OCI-LY3 (cell line): ENCODE data around the gene LDB3.

Source experiments
- H2AFZ ChIP-seq: fragments of 200-600, 300-600 bp; shearing (Covaris generic); 2 replicates; pipeline ENCODE4 v1.6.0; 2014; ENCODE audit warnings: antibody characterized with exemption, low read depth, low read length
- H3K27ac ChIP-seq: fragments of 200-600, 300-600 bp; sonication (generic); 2 replicates; pipeline ENCODE4 v1.5.1; 2014; ENCODE audit warnings: mild to moderate bottlenecking, low read length, moderate library complexity, mixed read lengths
- H3K27me3 ChIP-seq: fragments of 200-600, 300-600 bp; sonication (generic); 2 replicates; pipeline ENCODE4 v1.6.1; 2014; ENCODE audit warnings: low read depth, low read length, mixed read lengths
- H3K36me3 ChIP-seq: fragments of 200-600, 300-600 bp; sonication (generic); replicated peaks from 2 replicates; pipeline ENCODE3; 2014; ENCODE audit warnings: low read depth, low read length, mixed read lengths
- H3K4me1 ChIP-seq: fragments of 300-600, 200-600 bp; sonication (generic); 2 replicates; pipeline ENCODE4 v1.6.1; 2014; ENCODE audit warnings: low read length, mixed read lengths
- H3K4me2 ChIP-seq: fragments of 200-600, 300-600 bp; sonication (generic); 2 replicates; pipeline ENCODE4 v1.6.1; 2014; ENCODE audit warnings: low read length, mixed read lengths
- H3K4me3 ChIP-seq: fragments of 300-600, 200-600 bp; sonication (generic); 2 replicates; pipeline ENCODE4 v1.5.1; 2014; ENCODE audit warnings: antibody characterized with exemption, mild to moderate bottlenecking, low read length, moderate library complexity
- H3K79me2 ChIP-seq: fragments of 300-600, 200-600 bp; shearing (Covaris generic); 2 replicates; pipeline ENCODE4 v1.6.1; 2014; ENCODE audit warnings: mild to moderate bottlenecking, low read length, mixed read lengths
- H3K9ac ChIP-seq: fragments of 300-600, 200-600 bp; shearing (Covaris generic); 2 replicates; pipeline ENCODE4 v1.6.0; 2014; ENCODE audit warnings: mild to moderate bottlenecking, low read length, moderate library complexity
- H3K9me3 ChIP-seq: fragments of 200-600, 300-600 bp; shearing (Covaris generic); 2 replicates; pipeline ENCODE4 v1.6.1; 2014; ENCODE audit warnings: low read length, mixed read lengths; ENCODE audit not compliant: insufficient read depth
- H4K20me1 ChIP-seq: fragments of 200-600, 300-600 bp; sonication (generic); 2 replicates; pipeline ENCODE4 v1.6.1; 2016; ENCODE audit warnings: low read length, mixed read lengths; ENCODE audit not compliant: insufficient read depth
- EZH2phosphoT487 ChIP-seq: fragments of 200-600 bp; shearing (Covaris generic); IDR thresholded peaks from 2 replicates; pipeline ENCODE4 v1.6.1; 2018; ENCODE audit warnings: antibody characterized with exemption, mixed run types, low read depth
- TF ChIP-seq, protein P1 (sequence below): fragments of 200-600, 300-600 bp; sonication (generic); IDR thresholded peaks from 2 replicates; pipeline ENCODE4 v1.5.1; 2014; ENCODE audit warnings: antibody characterized with exemption, low read length, low read depth

The LDB3 gene

DNA sequence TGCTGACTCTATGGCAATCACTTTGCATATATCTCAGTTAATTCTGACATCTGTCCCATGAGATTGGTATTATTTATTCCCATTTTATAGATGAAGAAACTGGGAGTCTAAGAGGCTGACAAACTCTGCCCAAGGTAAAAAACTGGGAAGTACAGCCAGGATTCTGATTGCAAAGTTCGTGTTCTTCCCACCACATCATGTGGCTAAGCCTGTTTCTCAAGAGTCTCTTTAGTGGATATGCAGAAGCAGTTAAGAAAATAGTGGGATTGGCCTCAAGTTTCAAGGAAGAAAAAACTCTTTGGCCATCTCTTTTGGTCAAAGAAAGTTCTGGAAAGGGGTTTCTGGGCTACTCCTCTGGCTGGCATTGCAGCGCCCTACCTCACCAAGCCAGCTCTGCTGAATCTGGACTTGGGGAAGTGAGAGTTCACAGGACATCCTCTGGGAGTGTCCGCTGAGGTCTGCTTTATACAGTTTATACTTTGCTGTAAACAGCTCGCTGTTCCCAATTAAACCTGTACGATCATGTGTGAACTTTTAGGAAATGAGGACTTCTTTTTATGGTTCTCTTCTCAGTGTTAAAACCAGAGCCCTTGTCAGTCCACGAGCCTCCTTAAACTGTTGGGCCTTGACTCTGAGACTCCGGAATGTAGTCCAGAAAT is 75.9 kb downstream of the LDB3 start:
- no peaks in the 10 kb centered on the region for H3K79me2 ChIP-seq
- H4K20me1 ChIP-seq = no peaks in the 10 kb centered on the region
- no peaks in the 10 kb centered on the region for H3K9me3 ChIP-seq
- H2AFZ ChIP-seq = no peak overlapping the region
- TF ChIP-seq, protein P1, sequence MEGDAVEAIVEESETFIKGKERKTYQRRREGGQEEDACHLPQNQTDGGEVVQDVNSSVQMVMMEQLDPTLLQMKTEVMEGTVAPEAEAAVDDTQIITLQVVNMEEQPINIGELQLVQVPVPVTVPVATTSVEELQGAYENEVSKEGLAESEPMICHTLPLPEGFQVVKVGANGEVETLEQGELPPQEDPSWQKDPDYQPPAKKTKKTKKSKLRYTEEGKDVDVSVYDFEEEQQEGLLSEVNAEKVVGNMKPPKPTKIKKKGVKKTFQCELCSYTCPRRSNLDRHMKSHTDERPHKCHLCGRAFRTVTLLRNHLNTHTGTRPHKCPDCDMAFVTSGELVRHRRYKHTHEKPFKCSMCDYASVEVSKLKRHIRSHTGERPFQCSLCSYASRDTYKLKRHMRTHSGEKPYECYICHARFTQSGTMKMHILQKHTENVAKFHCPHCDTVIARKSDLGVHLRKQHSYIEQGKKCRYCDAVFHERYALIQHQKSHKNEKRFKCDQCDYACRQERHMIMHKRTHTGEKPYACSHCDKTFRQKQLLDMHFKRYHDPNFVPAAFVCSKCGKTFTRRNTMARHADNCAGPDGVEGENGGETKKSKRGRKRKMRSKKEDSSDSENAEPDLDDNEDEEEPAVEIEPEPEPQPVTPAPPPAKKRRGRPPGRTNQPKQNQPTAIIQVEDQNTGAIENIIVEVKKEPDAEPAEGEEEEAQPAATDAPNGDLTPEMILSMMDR = no peak
- no peak for TF ChIP-seq EZH2phosphoT487
- no peaks in the 10 kb centered on the region for H3K36me3 ChIP-seq
- H3K27ac ChIP-seq = no peak overlapping the region
- H3K9ac ChIP-seq = no peak overlapping the region
- no peak overlapping the region for H3K4me3 ChIP-seq
- H3K4me1 ChIP-seq = no peaks in the 10 kb centered on the region
- no peaks in the 10 kb centered on the region for H3K27me3 ChIP-seq
- no peak overlapping the region for H3K4me2 ChIP-seq

DNA sequence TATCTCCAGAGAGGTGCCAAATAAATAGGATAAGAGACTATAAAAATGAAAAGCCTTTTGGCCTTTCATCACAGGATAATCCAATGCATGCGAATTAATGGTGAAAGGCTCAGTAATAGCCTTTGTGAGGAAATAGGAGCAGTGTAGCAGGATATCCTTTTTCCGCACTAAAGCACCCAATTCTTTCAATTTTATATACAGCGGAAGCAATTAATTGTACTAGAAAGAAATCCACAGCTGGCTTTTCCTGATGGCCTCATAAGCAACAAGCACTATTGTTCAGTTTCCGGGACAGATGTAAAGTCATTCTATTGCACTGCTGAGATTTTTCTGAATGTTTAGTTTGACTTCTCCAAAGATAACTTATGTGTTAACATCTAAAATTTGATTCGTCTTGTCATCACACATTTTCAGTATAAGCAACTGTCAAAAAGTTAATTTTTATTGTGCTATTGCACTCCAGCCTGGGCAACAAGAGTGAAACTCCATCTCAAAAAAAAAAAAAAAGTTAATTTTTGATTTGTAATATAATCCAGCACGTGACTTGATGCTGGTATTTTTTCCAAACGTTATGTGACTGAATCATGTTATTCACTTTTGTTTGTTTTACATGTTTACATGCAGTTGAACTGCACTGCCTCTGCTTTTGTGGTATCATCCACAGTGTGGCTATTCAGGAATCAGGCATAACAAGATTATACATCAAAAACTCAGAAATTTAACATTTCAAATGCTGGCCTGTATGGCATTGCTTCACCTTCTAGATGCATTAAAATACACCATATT is 79.7 kb downstream of the LDB3 start:
- no peak overlapping the region for H3K4me2 ChIP-seq
- no peaks in the 10 kb centered on the region for H3K9me3 ChIP-seq
- H3K4me1 ChIP-seq = peaks cover 6% of the 10 kb centered on the region
- no peak overlapping the region for H3K4me3 ChIP-seq
- TF ChIP-seq EZH2phosphoT487 = no peak
- TF ChIP-seq, protein P1 = no peak
- H3K79me2 ChIP-seq = no peaks in the 10 kb centered on the region
- H3K27ac ChIP-seq = no peak overlapping the region
- H3K9ac ChIP-seq = no peak overlapping the region
- H3K27me3 ChIP-seq = no peaks in the 10 kb centered on the region
- no peak overlapping the region for H2AFZ ChIP-seq
- H3K36me3 ChIP-seq = no peaks in the 10 kb centered on the region
- H4K20me1 ChIP-seq = no peaks in the 10 kb centered on the region

DNA sequence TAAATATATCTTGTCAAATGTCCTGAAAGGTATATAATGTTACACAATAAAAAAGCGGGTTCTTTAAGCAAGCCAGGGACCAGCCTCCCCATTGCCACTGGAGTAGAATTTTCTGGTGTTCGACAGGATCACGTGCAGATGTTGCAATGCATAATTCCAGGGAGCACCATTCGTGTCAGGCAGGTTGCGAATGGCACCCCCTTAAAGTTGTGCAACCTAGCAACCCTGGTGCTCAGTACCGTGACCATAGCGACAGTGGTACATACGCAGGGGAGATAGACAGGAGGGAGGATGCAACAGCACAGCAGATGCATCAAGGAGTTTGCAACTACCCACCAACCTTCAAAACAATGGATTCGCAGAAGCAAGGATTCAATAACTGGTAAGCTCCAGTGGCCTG is 81.5 kb downstream of the LDB3 start:
- Histone ChIP-seq H3K9ac (no peak overlapping the region), H3K4me2 (no peak overlapping the region), H3K4me3 (no peak overlapping the region), H3K9me3 (no peaks in the 10 kb centered on the region), H2AFZ (no peak overlapping the region), H3K27me3 (no peaks in the 10 kb centered on the region), H3K79me2 (no peaks in the 10 kb centered on the region), H4K20me1 (no peaks in the 10 kb centered on the region), H3K27ac (no peak overlapping the region), H3K36me3 (no peaks in the 10 kb centered on the region), H3K4me1 (peaks cover 13% of the 10 kb centered on the region)
- TF ChIP-seq EZH2phosphoT487 = no peak
- TF ChIP-seq, protein P1 = no peak

DNA sequence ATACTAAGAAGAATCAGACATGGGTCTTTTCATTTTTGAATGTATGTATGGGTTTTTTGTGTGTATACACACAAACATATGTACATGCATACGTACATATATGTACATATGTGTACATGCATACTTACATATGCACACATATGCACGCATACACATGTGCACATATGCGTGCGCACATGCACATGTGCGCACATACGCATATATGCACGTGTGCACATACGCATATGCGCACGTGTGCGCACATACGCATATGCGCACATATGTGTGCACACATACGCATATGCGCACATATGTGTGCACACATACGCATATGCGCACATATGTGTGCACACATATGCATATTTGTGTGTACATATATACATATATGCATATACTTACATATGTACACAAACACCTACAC is 83.2 kb downstream of the LDB3 start:
- Histone ChIP-seq H3K9me3 (no peaks in the 10 kb centered on the region), H3K79me2 (peaks cover 5% of the 10 kb centered on the region; the same call in 1 of the 2 replicates), H3K4me3 (no peak overlapping the region), H3K27me3 (no peaks in the 10 kb centered on the region), H3K4me1 (peaks cover 19% of the 10 kb centered on the region), H3K27ac (no peak overlapping the region), H3K4me2 (no peak overlapping the region), H4K20me1 (no peaks in the 10 kb centered on the region), H3K9ac (no peak overlapping the region), H3K36me3 (no peaks in the 10 kb centered on the region), H2AFZ (no peak overlapping the region)
- TF ChIP-seq EZH2phosphoT487 = no peak
- TF ChIP-seq, protein P1 = no peak
